H9 (cell line): ENCODE data around the gene SLC9A9. TPM values are rescaled to one million over a fixed set of nuclear protein-coding genes. Genes with fewer than 3 reads are reported as not detected.

Source experiments
- DNase-seq: peaks from one replicate; pipeline ENCODE4 v3.0.0-alpha.2; 2017
- H2AFZ ChIP-seq: one replicate; pipeline ENCODE4 v1.6.1; 2013; ENCODE audit warnings: mild to moderate bottlenecking, low read length, control low read depth, moderate library complexity
- H2AK5ac ChIP-seq: 2 replicates; pipeline ENCODE4 v1.6.1; 2013; ENCODE audit warnings: low read length, control low read depth, mixed read lengths; ENCODE audit not compliant: insufficient read length
- H2BK120ac ChIP-seq: one replicate; pipeline ENCODE4 v1.6.1; 2013; ENCODE audit warnings: low read depth, mild to moderate bottlenecking, low read length, control low read depth, inconsistent platforms; ENCODE audit not compliant: poor library complexity, severe bottlenecking
- H2BK12ac ChIP-seq: 2 replicates; pipeline ENCODE4 v1.6.1; 2013; ENCODE audit warnings: low read length, control low read depth, mixed read lengths, low read depth; ENCODE audit not compliant: insufficient read length
- H2BK15ac ChIP-seq: 2 replicates; pipeline ENCODE4 v1.6.1; 2013; ENCODE audit warnings: low read depth, low read length, control low read depth
- H2BK20ac ChIP-seq: one replicate; pipeline ENCODE4 v1.6.1; 2013; ENCODE audit warnings: low read depth, mild to moderate bottlenecking, low read length, control low read depth, inconsistent platforms; ENCODE audit not compliant: poor library complexity, severe bottlenecking
- H2BK5ac ChIP-seq: 2 replicates; pipeline ENCODE4 v1.6.1; 2013; ENCODE audit warnings: low read length, control low read depth, mixed read lengths; ENCODE audit not compliant: insufficient read length
- H3K14ac ChIP-seq: 2 replicates; pipeline ENCODE4 v1.6.1; 2013; ENCODE audit warnings: low read length, control low read depth; ENCODE audit not compliant: insufficient read depth
- H3K18ac ChIP-seq: 2 replicates; pipeline ENCODE4 v1.6.1; 2013; ENCODE audit warnings: low read depth, mild to moderate bottlenecking, mixed read lengths, low read length, control low read depth; ENCODE audit not compliant: insufficient read length
- H3K23ac ChIP-seq: 2 replicates; pipeline ENCODE4 v1.6.1; 2013; ENCODE audit warnings: low read length, control low read depth, mixed read lengths, low read depth; ENCODE audit not compliant: insufficient read length
- H3K23me2 ChIP-seq: 2 replicates; pipeline ENCODE4 v1.6.1; 2013; ENCODE audit warnings: low read depth, mild to moderate bottlenecking, mixed read lengths, low read length, control low read depth; ENCODE audit not compliant: insufficient read length, poor library complexity, severe bottlenecking
- H3K27ac ChIP-seq: 2 replicates; pipeline ENCODE4 v1.5.1; 2013; ENCODE audit warnings: low read length, control low read depth, mixed read lengths, low read depth; ENCODE audit not compliant: insufficient read length
- H3K27me3 ChIP-seq: 2 replicates; pipeline ENCODE4 v1.6.1; 2013; ENCODE audit warnings: low read length, control low read depth, inconsistent platforms; ENCODE audit not compliant: insufficient read depth
- H3K4ac ChIP-seq: 2 replicates; pipeline ENCODE4 v1.6.1; 2013; ENCODE audit warnings: low read depth, mild to moderate bottlenecking, control low read depth, inconsistent platforms, low read length, moderate library complexity
- H3K4me1 ChIP-seq: 2 replicates; pipeline ENCODE4 v1.6.1; 2013; ENCODE audit warnings: low read length, control low read depth, inconsistent platforms; ENCODE audit not compliant: insufficient read depth
- H3K4me2 ChIP-seq: 2 replicates; pipeline ENCODE4 v1.6.1; 2013; ENCODE audit warnings: low read length, control low read depth, mixed read lengths; ENCODE audit not compliant: insufficient read length, insufficient read depth
- H3K56ac ChIP-seq: 2 replicates; pipeline ENCODE4 v1.6.1; 2013; ENCODE audit warnings: low read depth, mild to moderate bottlenecking, mixed read lengths, low read length, control low read depth; ENCODE audit not compliant: insufficient read length
- H3K79me1 ChIP-seq: 2 replicates; pipeline ENCODE4 v1.6.1; 2013; ENCODE audit warnings: low read depth, mild to moderate bottlenecking, moderate library complexity, low read length, control low read depth, inconsistent platforms; ENCODE audit not compliant: insufficient read depth, poor library complexity, severe bottlenecking
- H3K79me2 ChIP-seq: 2 replicates; pipeline ENCODE4 v1.6.1; 2013; ENCODE audit warnings: low read length, control low read depth, inconsistent platforms; ENCODE audit not compliant: insufficient read depth
- H3K9ac ChIP-seq: 2 replicates; pipeline ENCODE4 v1.6.1; 2013; ENCODE audit warnings: low read length, control low read depth, mixed read lengths; ENCODE audit not compliant: insufficient read length; ENCODE audit errors: extremely low read depth
- H3K9me3 ChIP-seq: one replicate; pipeline ENCODE4 v1.6.1; 2013; ENCODE audit warnings: low read depth, low read length, inconsistent platforms; ENCODE audit not compliant: control insufficient read depth
- H3T11ph ChIP-seq: one replicate; pipeline ENCODE4 v1.6.1; 2013; ENCODE audit warnings: mild to moderate bottlenecking, low read length, control low read depth, inconsistent platforms
- H4K20me1 ChIP-seq: one replicate; pipeline ENCODE4 v1.6.1; 2013; ENCODE audit not compliant: control insufficient read depth, insufficient read length, insufficient read depth
- H4K5ac ChIP-seq: 2 replicates; pipeline ENCODE4 v1.6.1; 2013; ENCODE audit warnings: low read depth, mild to moderate bottlenecking, mixed read lengths, low read length, control low read depth; ENCODE audit not compliant: insufficient read length
- H4K8ac ChIP-seq: replicated peaks from 2 replicates; pipeline ENCODE4 v1.6.1; 2013; ENCODE audit warnings: low read length, control low read depth, mixed read lengths, low read depth; ENCODE audit not compliant: insufficient read length
- H4K91ac ChIP-seq: 2 replicates; pipeline ENCODE4 v1.6.1; 2013; ENCODE audit warnings: low read depth, mild to moderate bottlenecking, moderate library complexity, mixed read lengths, low read length, control low read depth; ENCODE audit not compliant: insufficient read length
- H3K27ac Mint-ChIP-seq, 3 experiments: 2 replicates in 2 of 3; 3 replicates in 1 of 3; pipeline ENCODE4 v1.8.0; 2020 to 2021; ENCODE audit warnings: mixed read lengths in 3 of 3, mild to moderate bottlenecking in 1 of 3, moderate library complexity in 1 of 3
- H3K27me3 Mint-ChIP-seq: 2 replicates; pipeline ENCODE4 v1.8.0; 2021; ENCODE audit warnings: low read depth, mild to moderate bottlenecking, moderate library complexity, mixed read lengths
- H3K36me3 Mint-ChIP-seq, 3 experiments: 2 replicates in 2 of 3; 3 replicates in 1 of 3; pipeline ENCODE4 v1.8.0; 2020 to 2021; ENCODE audit warnings: low read depth in 3 of 3, mixed read lengths in 3 of 3; ENCODE audit not compliant: insufficient read depth in 1 of 3
- H3K4me1 Mint-ChIP-seq, 2 experiments: 2 replicates each; pipeline ENCODE4 v1.8.0; 2020; ENCODE audit warnings: mixed read lengths in 2 of 2
- H3K4me3 Mint-ChIP-seq, 2 experiments: 2 replicates in 1 of 2; 3 replicates in 1 of 2; pipeline ENCODE4 v1.8.0; 2020 to 2021; ENCODE audit warnings: mild to moderate bottlenecking in 2 of 2, mixed read lengths in 2 of 2, moderate library complexity in 1 of 2
- H3K9me3 Mint-ChIP-seq, 2 experiments: 2 replicates in 1 of 2; 3 replicates in 1 of 2; pipeline ENCODE4 v1.8.0; 2020; ENCODE audit warnings: mild to moderate bottlenecking in 2 of 2, mixed read lengths in 2 of 2, moderate library complexity in 1 of 2
- WGBS: extraction: QIAGEN DNeasy Blood & Tissue Kit; methylation state at CpG from one replicate; pipeline ENCODE4 v1.1.7; 2013; ENCODE audit warnings: missing lambda C conversion rate, low lambda C conversion rate, mixed read lengths; ENCODE audit not compliant: insufficient read length; ENCODE audit errors: extremely low coverage; 5-methylcytosine and 5-hydroxymethylcytosine counted together
- total RNA-seq: library from RNA; stranded (reverse); gene quantifications from 2 replicates; pipeline ENCODE4 v1.2.1, GENCODE V29; 2021
- TF ChIP-seq, protein P1 (sequence below): fragments of 200-600 bp; sonication (generic); conservative IDR thresholded peaks from 3 replicates; pipeline ENCODE4 v1.8.0; 2021; ENCODE audit warnings: antibody characterized with exemption, mild to moderate bottlenecking

Gene SLC9A9
- total RNA-seq, 1 experiment from 2014 or later = 0.35 TPM

DNA sequence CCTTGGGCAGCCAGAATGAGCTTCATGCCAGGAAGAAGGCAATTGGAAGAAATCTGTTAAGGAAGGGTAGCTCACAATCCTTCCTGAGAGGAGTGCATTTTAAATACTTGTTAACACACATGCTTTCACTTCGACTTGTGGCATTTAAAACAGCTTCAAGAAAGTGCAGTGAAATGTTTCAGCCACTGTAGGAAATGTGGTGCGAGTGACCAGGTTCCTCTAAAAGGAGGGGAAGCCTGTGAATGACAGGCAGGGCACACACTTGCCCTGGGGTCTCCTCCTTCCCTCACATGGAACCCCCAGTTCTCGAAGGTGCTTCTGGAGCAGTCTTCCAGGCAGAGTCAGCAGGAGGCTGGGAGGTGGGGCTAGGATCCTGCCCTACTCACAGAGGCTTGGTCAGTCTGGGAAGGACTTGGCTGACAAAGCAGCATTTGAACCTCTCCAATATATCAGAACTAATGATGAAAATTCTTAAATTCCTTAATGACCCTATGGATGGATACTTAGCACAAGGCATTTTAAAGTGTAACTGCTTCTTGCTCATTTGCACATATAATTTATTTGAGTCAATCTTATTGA is 370.1 kb downstream of the SLC9A9 start:
- Histone ChIP-seq H2BK15ac (no peak overlapping the region), H4K5ac (no peak overlapping the region), H3K4me1 (no peaks in the 10 kb centered on the region; the same call in 1 of the 2 replicates), H3K23me2 (no peaks in the 10 kb centered on the region), H3K27me3 (no peaks in the 10 kb centered on the region), H4K8ac (no peak overlapping the region), H3K4me2 (no peak overlapping the region), H3K79me2 (no peaks in the 10 kb centered on the region), H2BK12ac (no peak overlapping the region), H4K20me1 (no peaks in the 10 kb centered on the region), H2BK5ac (no peak overlapping the region), H3K9ac (no peak overlapping the region), H3K56ac (no peak overlapping the region), H3K23ac (no peak overlapping the region), H2AFZ (peak overlapping the region; percentile 23), H3K4ac (no peak overlapping the region), H3K14ac (no peak overlapping the region), H4K91ac (no peak overlapping the region), H2AK5ac (no peak overlapping the region), H3K18ac (no peak overlapping the region), H3T11ph (no peak overlapping the region), H3K79me1 (no peaks in the 10 kb centered on the region), H3K27ac (no peak overlapping the region), H2BK20ac (no peak overlapping the region), H3K9me3 (no peaks in the 10 kb centered on the region), H2BK120ac (no peak overlapping the region)
- TF ChIP-seq, protein P1, sequence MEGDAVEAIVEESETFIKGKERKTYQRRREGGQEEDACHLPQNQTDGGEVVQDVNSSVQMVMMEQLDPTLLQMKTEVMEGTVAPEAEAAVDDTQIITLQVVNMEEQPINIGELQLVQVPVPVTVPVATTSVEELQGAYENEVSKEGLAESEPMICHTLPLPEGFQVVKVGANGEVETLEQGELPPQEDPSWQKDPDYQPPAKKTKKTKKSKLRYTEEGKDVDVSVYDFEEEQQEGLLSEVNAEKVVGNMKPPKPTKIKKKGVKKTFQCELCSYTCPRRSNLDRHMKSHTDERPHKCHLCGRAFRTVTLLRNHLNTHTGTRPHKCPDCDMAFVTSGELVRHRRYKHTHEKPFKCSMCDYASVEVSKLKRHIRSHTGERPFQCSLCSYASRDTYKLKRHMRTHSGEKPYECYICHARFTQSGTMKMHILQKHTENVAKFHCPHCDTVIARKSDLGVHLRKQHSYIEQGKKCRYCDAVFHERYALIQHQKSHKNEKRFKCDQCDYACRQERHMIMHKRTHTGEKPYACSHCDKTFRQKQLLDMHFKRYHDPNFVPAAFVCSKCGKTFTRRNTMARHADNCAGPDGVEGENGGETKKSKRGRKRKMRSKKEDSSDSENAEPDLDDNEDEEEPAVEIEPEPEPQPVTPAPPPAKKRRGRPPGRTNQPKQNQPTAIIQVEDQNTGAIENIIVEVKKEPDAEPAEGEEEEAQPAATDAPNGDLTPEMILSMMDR = no peak
- DNase-seq = peak; percentile 38
- Mint-ChIP-seq H3K4me1 (peaks cover 11% of the 10 kb centered on the region in 2 experiments), H3K27ac (no peak overlapping the region; a peak in 2 of 7 replicates), H3K27me3 (no peaks in the 10 kb centered on the region), H3K36me3 (no peaks in the 10 kb centered on the region), H3K4me3 (no peak overlapping the region), H3K9me3 (no peaks in the 10 kb centered on the region)
- WGBS = no CpG with 5 or more reads among the region's 3 CpGs
